ENCODE data around the gene DLGAP4.
A peak's percentile ranks its signal among the peaks of the same experiment; 100 is the strongest.

DLGAP4 gene

GRCh38 chr20:36384022-36384619 is 78.0 kb downstream of the DLGAP4 start:
- DNase-seq, result peak; percentile 10 to 42

- DNase-seq, result no peak
Measured at GRCh38 chr20:36385503-36385902, 79.4 kb downstream of the DLGAP4 start.

GRCh38 chr20:36386236-36386635 is 80.1 kb downstream of the DLGAP4 start:
- no peak for DNase-seq

GRCh38 chr20:36390269-36390668 is 84.1 kb downstream of the DLGAP4 start:
- peak in 1 of 2 donors; percentile 6 for DNase-seq

- no peak for DNase-seq
Measured at GRCh38 chr20:36390719-36391415, 84.7 kb downstream of the DLGAP4 start.

- DNase-seq, result no peak
Measured at GRCh38 chr20:36391456-36391855, 85.3 kb downstream of the DLGAP4 start.

GRCh38 chr20:36391955-36392354 is 85.8 kb downstream of the DLGAP4 start:
- no peak for DNase-seq

- DNase-seq, result no peak
Measured at GRCh38 chr20:36392989-36393388, 86.8 kb downstream of the DLGAP4 start.

- no peak for DNase-seq
Measured at GRCh38 chr20:36394340-36394965, 88.3 kb downstream of the DLGAP4 start.

- DNase-seq, result no peak
Measured at GRCh38 chr20:36396340-36396739, 90.2 kb downstream of the DLGAP4 start.

GRCh38 chr20:36396847-36397630 is 90.9 kb downstream of the DLGAP4 start:
- DNase-seq, result no peak

- no peak for DNase-seq
Measured at GRCh38 chr20:36398515-36398914, 92.4 kb downstream of the DLGAP4 start.

GRCh38 chr20:36399147-36399968 is 93.2 kb downstream of the DLGAP4 start:
- DNase-seq, result peak; percentile 31 to 40

GRCh38 chr20:36399969-36400545 is 93.9 kb downstream of the DLGAP4 start:
- DNase-seq, result no peak

GRCh38 chr20:36400909-36401735 is 95.0 kb downstream of the DLGAP4 start:
- DNase-seq, result no peak

- DNase-seq, result no peak
Measured at GRCh38 chr20:36402708-36403107, 96.6 kb downstream of the DLGAP4 start.

GRCh38 chr20:36404435-36404978 is 98.4 kb downstream of the DLGAP4 start:
- no peak for DNase-seq

- no peak for DNase-seq
Measured at GRCh38 chr20:36405255-36405654, 99.1 kb downstream of the DLGAP4 start.

GRCh38 chr20:36407199-36407733 is 101.1 kb downstream of the DLGAP4 start:
- DNase-seq, result no peak

- DNase-seq, result no peak
Measured at GRCh38 chr20:36408219-36408618, 102.1 kb downstream of the DLGAP4 start.

Measured in inflammatory macrophage (primary cell).